GM18526 (cell line): ENCODE results near the gene DPH7.

Experiments used
- POLR2A ChIP-seq: IDR thresholded peaks from 3 replicates; pipeline ENCODE4 v1.6.1; 2011; ENCODE audit not compliant: insufficient read length; ENCODE audit errors: extremely low read depth

The DPH7 gene

GRCh38 chr9:137611623-137612609 lies 33.2 kb upstream of the DPH7 start:
- no peak for TF ChIP-seq POLR2A

- TF ChIP-seq POLR2A, result no peak
These were observed 32.2 kb upstream of the DPH7 start for GRCh38 chr9:137610944-137611343.

- TF ChIP-seq POLR2A, result no peak
These were observed 28.6 kb upstream of the DPH7 start for GRCh38 chr9:137607141-137607857.

GRCh38 chr9:137606734-137607138 lies 28.0 kb upstream of the DPH7 start:
- no peak for TF ChIP-seq POLR2A

- TF ChIP-seq POLR2A, result no peak
These were observed 27.4 kb upstream of the DPH7 start for GRCh38 chr9:137606005-137606621.

- peak; percentile 67 for TF ChIP-seq POLR2A
These were observed 26.6 kb upstream of the DPH7 start, which contains the start of gene ARRDC1 for GRCh38 chr9:137605121-137606004. Gene ARRDC1 (plus strand): TSS chr9:137605686. CDS start chr9:137605718, 32 bp downstream.

- no peak for TF ChIP-seq POLR2A
These were observed 25.8 kb upstream of the DPH7 start for GRCh38 chr9:137604345-137605086.

- TF ChIP-seq POLR2A, result no peak
These were observed 25.2 kb upstream of the DPH7 start for GRCh38 chr9:137603879-137604278.

GRCh38 chr9:137602661-137603060 lies 23.9 kb upstream of the DPH7 start:
- TF ChIP-seq POLR2A, result no peak

- no peak for TF ChIP-seq POLR2A
These were observed 20.2 kb upstream of the DPH7 start for GRCh38 chr9:137598943-137599342.

- no peak for TF ChIP-seq POLR2A
These were observed 14.5 kb upstream of the DPH7 start for GRCh38 chr9:137593176-137593575.

GRCh38 chr9:137592767-137593166 lies 14.0 kb upstream of the DPH7 start:
- TF ChIP-seq POLR2A, result no peak

- TF ChIP-seq POLR2A, result peak; percentile 49
These were observed 12.0 kb upstream of the DPH7 start, which contains the start of gene ZMYND19 for GRCh38 chr9:137590469-137591383. Gene ZMYND19 (minus strand): TSS chr9:137590512. CDS start chr9:137590263, 249 bp downstream.
